Osteocyte (in vitro differentiated cells): Measurements from ENCODE around the gene SERPINA6. TPM values are rescaled to one million over a fixed set of nuclear protein-coding genes. Genes with fewer than 3 reads are reported as not detected.

ENCODE experiments used
- total RNA-seq: library from RNA; stranded (reverse); gene quantifications from 2 replicates; pipeline ENCODE4 v1.2.1, GENCODE V29; 2021

Gene SERPINA6
- total RNA-seq, 1 donor from 2014 or later, result not detected

Other genes starting within 250 kb of the SERPINA6 start
- gene DDX24, start 242.1 kb downstream of the SERPINA6 start, total RNA-seq, result 167 and 170 TPM in 2 replicates
- 25.8 and 30.0 TPM in 2 replicates for gene IFI27L1, start 242.0 kb downstream of the SERPINA6 start, total RNA-seq
- gene IFI27, start 212.6 kb downstream of the SERPINA6 start, total RNA-seq, result 1.5 and 2.6 TPM in 2 replicates
- gene IFI27L2, start 193.7 kb downstream of the SERPINA6 start, total RNA-seq, result 42.5 and 44.7 TPM in 2 replicates
- gene PPP4R4, start 149.0 kb downstream of the SERPINA6 start, total RNA-seq, result not detected in 2 replicates
- gene SERPINA10, start 30.1 kb downstream of the SERPINA6 start, total RNA-seq, result not detected in 2 replicates
- not detected in 2 replicates for gene SERPINA2, start 43.4 kb upstream of the SERPINA6 start, total RNA-seq
- not detected in 2 replicates for gene SERPINA1, start 65.3 kb upstream of the SERPINA6 start, total RNA-seq
- not detected in 2 replicates for gene SERPINA11, start 129.5 kb upstream of the SERPINA6 start, total RNA-seq
- not detected in 2 replicates for gene SERPINA9, start 152.9 kb upstream of the SERPINA6 start, total RNA-seq
- gene SERPINA12, start 186.1 kb upstream of the SERPINA6 start, total RNA-seq, result not detected in 2 replicates
- not detected in 2 replicates for gene SERPINA4, start 238.1 kb upstream of the SERPINA6 start, total RNA-seq